Retinal pigment epithelial cell (primary cell): ENCODE data around the gene PSKH1.

ENCODE experiments used
- DNase-seq: peaks from one replicate; pipeline ENCODE4 v3.0.0-alpha.2; 2010; ENCODE audit warnings: low read depth
- H3K4me3 ChIP-seq: 2 replicates; pipeline ENCODE4 v1.5.1; 2011; ENCODE audit warnings: mild to moderate bottlenecking, low read length, control low read depth, moderate library complexity
- CTCF ChIP-seq: conservative IDR thresholded peaks from 2 replicates; pipeline ENCODE4 v1.5.1; 2011; ENCODE audit warnings: low read depth, low read length, control low read depth, inconsistent platforms

Gene PSKH1

DNA sequence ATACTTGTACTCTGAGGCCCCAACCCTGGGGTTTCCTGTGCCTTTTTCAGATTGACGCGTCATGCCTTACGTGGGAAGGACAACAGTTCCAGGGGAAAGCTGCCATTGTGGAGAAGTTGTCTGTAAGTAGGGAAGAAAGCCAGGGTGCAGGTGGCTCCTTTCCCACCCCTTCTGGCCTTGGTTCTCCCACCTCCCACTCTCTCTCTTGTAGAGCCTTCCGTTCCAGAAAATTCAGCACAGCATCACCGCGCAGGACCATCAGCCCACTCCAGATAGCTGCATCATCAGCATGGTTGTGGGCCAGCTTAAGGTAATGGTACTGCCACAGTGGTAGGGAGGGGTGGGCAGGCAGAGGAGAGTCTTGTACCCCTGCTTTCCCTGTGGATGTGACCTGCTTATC is 24.8 kb upstream of the PSKH1 start:
- no peak overlapping the region for H3K4me3 ChIP-seq
- TF ChIP-seq CTCF, result no peak
- no peak for DNase-seq

DNA sequence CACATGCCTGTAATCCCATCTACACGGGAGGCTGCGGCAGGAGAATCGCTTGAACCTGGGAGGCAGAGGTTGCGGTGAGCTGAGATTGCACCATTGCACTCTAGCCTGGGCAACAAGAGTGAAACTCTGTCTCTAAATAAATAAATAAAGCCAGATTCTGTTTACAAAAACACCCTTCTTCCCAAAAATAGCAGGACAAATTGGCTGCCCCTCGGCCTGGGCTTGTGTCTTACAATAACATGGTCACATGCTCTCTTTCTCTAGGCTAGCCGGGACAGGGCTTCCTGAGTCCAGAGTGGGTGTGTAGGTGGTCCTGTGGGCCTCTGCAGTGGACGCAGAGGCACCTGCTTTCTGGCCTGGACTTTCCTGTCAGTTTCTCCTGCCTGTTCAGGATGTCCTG is 23.4 kb upstream of the PSKH1 start:
- no peak for DNase-seq
- no peak overlapping the region for H3K4me3 ChIP-seq
- no peak for TF ChIP-seq CTCF

GRCh38 chr16:67871256-67871655 is 21.8 kb upstream of the PSKH1 start:
- no peak for DNase-seq
- no peak for TF ChIP-seq CTCF
- no peak overlapping the region for H3K4me3 ChIP-seq

DNA sequence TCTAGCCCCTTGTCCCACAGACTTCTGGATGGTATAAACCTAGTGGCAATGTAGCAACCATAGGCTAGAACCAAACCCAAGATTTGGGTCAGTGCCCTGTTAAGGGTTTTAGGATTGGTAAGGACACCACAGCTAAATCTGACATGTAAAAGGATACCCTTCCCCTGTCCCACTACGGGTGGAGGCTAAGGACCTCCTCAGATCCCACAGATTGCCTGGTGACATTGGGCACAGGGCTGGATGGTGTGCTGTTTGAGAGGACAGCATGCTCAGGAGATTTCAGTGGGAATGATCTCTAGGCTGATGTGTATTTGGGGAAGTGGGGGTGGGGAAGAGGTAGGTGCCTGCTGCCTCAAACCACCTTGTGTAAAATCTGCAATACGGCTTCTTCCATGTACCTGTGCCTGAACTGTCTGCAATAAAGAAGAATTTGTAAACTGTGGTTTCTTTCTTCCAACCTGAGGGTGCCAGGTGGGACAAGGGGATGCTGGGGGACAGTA is 20.9 kb upstream of the PSKH1 start:
- TF ChIP-seq CTCF, result no peak
- no peak for DNase-seq
- H3K4me3 ChIP-seq, result peak overlapping the region; percentile 92

DNA sequence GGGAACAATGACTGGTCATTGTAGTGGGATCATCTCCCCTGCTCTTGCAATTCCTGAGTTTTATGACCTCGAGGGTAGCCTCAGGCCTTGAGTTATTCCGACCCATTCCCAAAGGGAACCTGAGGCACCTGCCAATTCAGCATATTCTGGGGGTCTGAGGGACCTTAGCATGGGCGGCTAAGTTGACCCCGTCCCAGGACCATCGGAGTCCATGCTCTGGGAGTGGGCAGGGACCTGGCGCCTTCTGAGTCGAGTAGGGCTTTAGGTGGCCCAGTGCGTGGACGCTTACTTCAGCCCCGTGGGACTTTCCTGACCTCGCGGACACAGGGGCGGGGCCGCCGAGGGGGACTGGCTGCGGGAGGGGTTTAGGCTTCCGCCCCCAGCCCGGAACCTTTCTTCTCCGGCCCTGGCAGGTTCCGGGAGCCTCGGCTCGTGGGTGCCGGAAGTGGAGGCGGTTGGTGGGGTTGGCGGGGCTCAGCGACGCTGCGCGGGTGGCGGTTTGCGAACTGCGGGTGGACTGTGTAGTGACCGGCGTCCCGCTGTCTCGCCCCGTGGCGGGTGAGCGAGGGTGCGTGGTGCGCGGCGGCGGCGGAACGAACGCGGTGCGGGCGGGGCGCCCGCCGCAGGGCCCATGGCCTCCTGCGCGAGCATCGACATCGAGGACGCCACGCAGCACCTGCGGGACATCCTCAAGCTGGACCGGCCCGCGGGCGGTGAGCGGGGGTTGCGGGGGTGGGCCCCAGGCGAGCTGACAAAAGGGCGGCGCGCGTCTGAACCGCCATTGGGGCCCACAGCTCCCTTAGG is 20.2 kb upstream of the PSKH1 start, which contains the start of gene EDC4:
Gene EDC4 (plus strand): TSS at position 422 of the 804 bp plus-strand sequence. CDS start 210 bp downstream, at position 632.
- no peak for TF ChIP-seq CTCF
- no peak for DNase-seq
- peak within 1 kb of the TSS; percentile 92 for H3K4me3 ChIP-seq

GRCh38 chr16:67873435-67874370 is 19.4 kb upstream of the PSKH1 start:
- TF ChIP-seq CTCF, result no peak
- peak overlapping the region; percentile 92 for H3K4me3 ChIP-seq
- DNase-seq, result no peak
